ENCODE data around the gene LMO7.

The LMO7 gene

DNA sequence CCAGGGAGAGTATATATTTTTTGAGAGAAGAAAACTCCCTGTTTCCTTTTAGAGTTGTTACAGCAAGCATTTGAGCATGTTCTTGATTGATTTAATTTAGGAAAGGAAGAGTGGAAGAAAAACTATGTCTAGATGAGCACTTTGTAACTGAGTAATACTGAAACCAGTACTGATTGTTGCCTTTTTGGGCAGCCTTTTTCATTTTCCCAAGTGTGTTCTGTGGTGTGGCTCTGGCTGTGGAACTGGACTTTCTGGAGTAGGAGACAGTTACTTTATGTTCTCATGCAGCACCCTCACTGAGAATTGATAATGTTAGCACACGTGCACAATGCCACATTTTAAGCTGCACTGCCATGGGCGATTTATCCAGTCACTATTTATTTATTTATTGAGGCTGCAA is 211.5 kb downstream of the LMO7 start:
- no peak overlapping the region for H3K27ac ChIP-seq
- H3K9me3 ChIP-seq = no peaks in the 10 kb centered on the region
- H3K36me3 ChIP-seq = peaks cover 17 to 36% (median 29%) of the 10 kb centered on the region in 3 donors
- no peaks in the 10 kb centered on the region for H3K27me3 ChIP-seq
- intact Hi-C loops (cut with DNase I; ENCODE audit: low total_unique reads) = no loop called here
- no peak overlapping the region for H3K4me3 ChIP-seq
- TF ChIP-seq, protein P1, sequence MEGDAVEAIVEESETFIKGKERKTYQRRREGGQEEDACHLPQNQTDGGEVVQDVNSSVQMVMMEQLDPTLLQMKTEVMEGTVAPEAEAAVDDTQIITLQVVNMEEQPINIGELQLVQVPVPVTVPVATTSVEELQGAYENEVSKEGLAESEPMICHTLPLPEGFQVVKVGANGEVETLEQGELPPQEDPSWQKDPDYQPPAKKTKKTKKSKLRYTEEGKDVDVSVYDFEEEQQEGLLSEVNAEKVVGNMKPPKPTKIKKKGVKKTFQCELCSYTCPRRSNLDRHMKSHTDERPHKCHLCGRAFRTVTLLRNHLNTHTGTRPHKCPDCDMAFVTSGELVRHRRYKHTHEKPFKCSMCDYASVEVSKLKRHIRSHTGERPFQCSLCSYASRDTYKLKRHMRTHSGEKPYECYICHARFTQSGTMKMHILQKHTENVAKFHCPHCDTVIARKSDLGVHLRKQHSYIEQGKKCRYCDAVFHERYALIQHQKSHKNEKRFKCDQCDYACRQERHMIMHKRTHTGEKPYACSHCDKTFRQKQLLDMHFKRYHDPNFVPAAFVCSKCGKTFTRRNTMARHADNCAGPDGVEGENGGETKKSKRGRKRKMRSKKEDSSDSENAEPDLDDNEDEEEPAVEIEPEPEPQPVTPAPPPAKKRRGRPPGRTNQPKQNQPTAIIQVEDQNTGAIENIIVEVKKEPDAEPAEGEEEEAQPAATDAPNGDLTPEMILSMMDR (IDR thresholded peaks at IDR 0.05) = no peak
- no peak for DNase-seq
- no peaks in the 10 kb centered on the region for H3K4me1 ChIP-seq

DNA sequence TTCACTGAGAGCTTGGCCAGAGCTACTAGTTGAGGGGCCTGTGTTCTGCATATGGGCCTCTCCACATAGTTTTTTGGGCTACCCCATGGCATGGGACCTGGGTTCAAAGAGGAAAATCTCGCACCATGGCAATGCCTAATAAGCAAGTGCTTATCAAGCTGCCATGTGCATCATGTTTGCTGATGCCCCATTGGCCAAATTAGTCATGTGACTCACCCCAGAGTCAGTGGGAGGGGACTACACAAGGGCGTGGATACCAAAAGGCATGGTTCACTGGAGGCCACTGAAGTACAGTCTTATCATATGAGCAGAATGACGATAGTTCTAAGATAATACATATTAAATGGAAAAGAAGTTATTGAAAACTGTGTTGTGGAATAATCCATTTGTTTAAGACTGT is 214.8 kb downstream of the LMO7 start:
- intact Hi-C loops (cut with DNase I; ENCODE audit: low total_unique reads) = no loop called here
- H3K27me3 ChIP-seq = no peaks in the 10 kb centered on the region
- H3K36me3 ChIP-seq = peaks cover 14 to 31% (median 30%) of the 10 kb centered on the region in 3 donors

GRCh38 chr13:75855216-75855615 is 219.1 kb downstream of the LMO7 start:
- peaks cover 6 to 22% (median 16%) of the 10 kb centered on the region in 3 donors for H3K36me3 ChIP-seq

More for the DNA sequence above, 214.8 kb downstream of the LMO7 start:
- TF ChIP-seq, protein P1 (IDR thresholded peaks at IDR 0.05) = no peak
- no peaks in the 10 kb centered on the region for H3K4me1 ChIP-seq
- H3K27ac ChIP-seq = no peak overlapping the region
- H3K9me3 ChIP-seq = no peaks in the 10 kb centered on the region
- DNase-seq = no peak
- no peak overlapping the region for H3K4me3 ChIP-seq

GRCh38 chr13:75855847-75856246 is 219.7 kb downstream of the LMO7 start:
- Histone ChIP-seq H3K4me3 (no peak overlapping the region), H3K27ac (no peak overlapping the region), H3K9me3 (no peaks in the 10 kb centered on the region), H3K4me1 (no peaks in the 10 kb centered on the region), H3K27me3 (no peaks in the 10 kb centered on the region), H3K36me3 (peaks cover 6 to 19% (median 16%) of the 10 kb centered on the region in 3 donors)
- TF ChIP-seq, protein P1 (IDR thresholded peaks at IDR 0.05) = no peak
- intact Hi-C loops (cut with DNase I; ENCODE audit: low total_unique reads) = no loop called here
- no peak for DNase-seq

More at GRCh38 chr13:75855216-75855615, 219.1 kb downstream of the LMO7 start:
- intact Hi-C loops (cut with DNase I; ENCODE audit: low total_unique reads) = no loop called here
- TF ChIP-seq, protein P1 (IDR thresholded peaks at IDR 0.05) = no peak
- Histone ChIP-seq H3K4me1 (no peaks in the 10 kb centered on the region), H3K27ac (no peak overlapping the region), H3K27me3 (no peaks in the 10 kb centered on the region), H3K9me3 (no peaks in the 10 kb centered on the region), H3K4me3 (no peak overlapping the region)
- no peak for DNase-seq

DNA sequence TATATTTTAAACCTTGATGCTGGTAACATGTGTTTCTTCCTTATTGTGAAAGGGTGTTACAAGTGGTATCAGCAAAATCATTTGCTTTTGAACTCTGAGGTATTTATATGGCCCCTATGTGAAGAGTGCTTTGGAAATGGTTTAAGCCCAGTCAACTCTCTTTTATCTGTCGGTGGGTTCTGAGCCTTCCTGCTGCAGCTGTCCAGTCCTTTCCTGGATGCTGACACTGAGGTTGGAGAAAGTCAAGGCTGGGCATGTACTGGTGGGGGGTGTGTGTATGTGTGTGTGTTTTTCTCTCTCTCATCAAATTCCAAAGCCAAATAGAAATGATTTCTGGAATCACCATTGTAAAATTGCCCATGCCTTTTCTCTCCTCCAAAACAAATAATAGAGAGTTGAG is 221.2 kb downstream of the LMO7 start:
- H3K36me3 ChIP-seq = peaks cover 6 to 16% (median 10%) of the 10 kb centered on the region in 3 donors
- no peak for DNase-seq
- no peaks in the 10 kb centered on the region for H3K4me1 ChIP-seq
- no peak overlapping the region for H3K27ac ChIP-seq
- H3K27me3 ChIP-seq = no peaks in the 10 kb centered on the region
- no peak overlapping the region for H3K4me3 ChIP-seq
- H3K9me3 ChIP-seq = no peaks in the 10 kb centered on the region
- TF ChIP-seq, protein P1 (IDR thresholded peaks at IDR 0.05) = no peak
- intact Hi-C loops (cut with DNase I; ENCODE audit: low total_unique reads) = no loop called here

- no peaks in the 10 kb centered on the region for H3K36me3 ChIP-seq
- no peak for DNase-seq
- H3K4me1 ChIP-seq = no peaks in the 10 kb centered on the region
- no peaks in the 10 kb centered on the region for H3K27me3 ChIP-seq
- H3K4me3 ChIP-seq = no peak overlapping the region
- H3K9me3 ChIP-seq = no peaks in the 10 kb centered on the region
- intact Hi-C loops (cut with DNase I; ENCODE audit: low total_unique reads) = no loop called here
- TF ChIP-seq, protein P1 (IDR thresholded peaks at IDR 0.05) = no peak
- no peak overlapping the region for H3K27ac ChIP-seq
Observed at GRCh38 chr13:75860935-75861334, 224.8 kb downstream of the LMO7 start.

Measured in tibial artery (tissue), 4 donors.